ENCODE results near the gene DIRAS1. TPM values are rescaled to one million over a fixed set of nuclear protein-coding genes. Genes with fewer than 3 reads are reported as not detected.

Gene DIRAS1
- total RNA-seq, 1 experiment from 2014 or later, result 25.0 TPM

- no peak overlapping the region for H3K27ac Mint-ChIP-seq
- no peak for ATAC-seq
- no peak overlapping the region for H3K4me3 Mint-ChIP-seq
- ChIA-PET POLR2A (no interaction called here), CTCF (interaction anchor here (1.0 to 1.6 kb wide), 4 partner anchors 15 to 211 kb away, joined by 3 to 7 read pairs (median 6); no protein-coding TSS in a partner anchor)
- peaks cover 15% of the 10 kb centered on the region for H3K4me1 Mint-ChIP-seq
- TF ChIP-seq ZNF512 (CRISPR knock-in tag; IDR thresholded peaks at IDR 0.05; ENCODE audit: borderline replicate concordance), result no peak
- no peak for TF ChIP-seq KAT7 (CRISPR knock-in tag; IDR thresholded peaks at IDR 0.05; ENCODE audit: borderline replicate concordance)
- TF ChIP-seq ZNF671 (CRISPR knock-in tag; IDR thresholded peaks at IDR 0.05), result no peak
- TF ChIP-seq ZNF281 (CRISPR knock-in tag; IDR thresholded peaks at IDR 0.05), result no peak
- no peak for TF ChIP-seq ZNF416 (CRISPR knock-in tag; IDR thresholded peaks at IDR 0.05)
- no peak for TF ChIP-seq SMAD3 (CRISPR knock-in tag; IDR thresholded peaks at IDR 0.05; ENCODE audit: borderline replicate concordance)
- no peak for TF ChIP-seq IRF2 (CRISPR knock-in tag; IDR thresholded peaks at IDR 0.05; ENCODE audit: borderline replicate concordance, low read depth)
- TF ChIP-seq ZBTB43 (CRISPR knock-in tag; IDR thresholded peaks at IDR 0.05), result no peak
- TF ChIP-seq USF1 (CRISPR knock-in tag; IDR thresholded peaks at IDR 0.05), result no peak
- TF ChIP-seq FOXP4 (CRISPR knock-in tag; IDR thresholded peaks at IDR 0.05), result no peak
- TF ChIP-seq E2F1 (CRISPR knock-in tag; IDR thresholded peaks at IDR 0.05), result no peak
- no peak for TF ChIP-seq HMGA2 (CRISPR knock-in tag; IDR thresholded peaks at IDR 0.05)
- TF ChIP-seq ZNF532 (CRISPR knock-in tag; IDR thresholded peaks at IDR 0.05; ENCODE audit: borderline replicate concordance), result no peak
- no peak for TF ChIP-seq ZNF121 (CRISPR knock-in tag; IDR thresholded peaks at IDR 0.05)
- no peak for TF ChIP-seq ELF4 (CRISPR knock-in tag; IDR thresholded peaks at IDR 0.05; ENCODE audit: low read depth)
- TF ChIP-seq ZNF263 (CRISPR knock-in tag; IDR thresholded peaks at IDR 0.05; ENCODE audit: low read depth), result no peak
- no peak for TF ChIP-seq TEAD4 (CRISPR knock-in tag; IDR thresholded peaks at IDR 0.05)
- no peaks in the 10 kb centered on the region for H3K27me3 Mint-ChIP-seq (ENCODE audit: low read depth)
- DNase-seq (ENCODE audit: low spot score), result no peak
- peaks cover 9% of the 10 kb centered on the region for H3K9me3 Mint-ChIP-seq
- H3K36me3 Mint-ChIP-seq, result peaks cover 5% of the 10 kb centered on the region; the same call in 1 of the 2 replicates
Measured at GRCh38 chr19:2676823-2677222, 44.3 kb downstream of the DIRAS1 start.

Data from WTC11 (cell line).